IPS-NIHi7 (cell line): ENCODE results near the gene TUBA1A.
"Not testable (repeated sequence)": the region's sequence is repeated elsewhere in the genome, so short reads cannot be mapped to it uniquely, and the experiment has no call there.

ENCODE experiments used
- DNase-seq: peaks from one replicate; pipeline ENCODE4 v3.0.0; 2012; ENCODE audit warnings: mixed read lengths; ENCODE audit errors: extremely low spot score

The TUBA1A gene

DNA sequence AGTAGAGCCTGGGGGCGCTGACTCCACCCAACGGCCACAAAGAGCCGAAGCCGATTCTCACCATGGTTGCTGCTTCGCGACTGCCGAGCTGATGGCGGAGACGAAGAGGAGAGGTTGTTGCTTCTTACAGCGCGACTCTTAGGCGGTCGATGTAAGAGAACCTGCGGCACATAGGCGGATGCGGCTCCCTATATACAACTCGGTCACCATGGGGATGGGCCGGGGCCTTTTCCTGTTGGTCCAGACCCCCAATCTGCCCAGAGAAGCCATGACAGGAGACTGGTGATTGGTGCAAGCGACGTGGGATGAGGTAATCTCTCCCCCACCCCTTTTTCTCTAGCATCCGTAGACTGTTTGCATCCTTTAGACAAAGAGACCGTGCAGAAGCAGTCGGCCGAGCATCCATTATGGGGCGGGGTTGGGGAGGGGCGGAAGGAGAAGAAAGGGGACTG lies at the start of gene TUBA1A:
Gene TUBA1A (minus strand): TSS at position 165 of the 452 bp plus-strand sequence. CDS start 101 bp downstream, at position 64.
- peak; percentile 96 for DNase-seq

DNA sequence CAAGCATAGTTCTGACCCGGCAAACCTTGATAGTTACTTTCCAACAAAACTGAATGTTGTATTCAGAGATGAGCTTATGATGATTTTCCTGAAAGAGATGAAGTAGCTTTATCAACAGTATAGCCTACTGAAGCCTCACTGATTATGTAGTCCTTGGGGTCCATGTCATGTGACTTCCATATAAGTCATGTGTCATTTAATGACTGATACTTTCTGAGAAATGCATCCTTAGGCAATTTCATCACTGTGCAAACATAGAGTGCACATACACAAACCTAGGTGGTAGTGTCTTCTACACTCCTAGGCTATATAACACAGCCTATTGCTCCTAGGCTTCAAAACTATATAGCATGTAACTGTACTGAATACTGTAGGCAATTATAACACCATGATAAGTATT lies 47.5 kb upstream of the TUBA1A start:
- DNase-seq = no peak

DNA sequence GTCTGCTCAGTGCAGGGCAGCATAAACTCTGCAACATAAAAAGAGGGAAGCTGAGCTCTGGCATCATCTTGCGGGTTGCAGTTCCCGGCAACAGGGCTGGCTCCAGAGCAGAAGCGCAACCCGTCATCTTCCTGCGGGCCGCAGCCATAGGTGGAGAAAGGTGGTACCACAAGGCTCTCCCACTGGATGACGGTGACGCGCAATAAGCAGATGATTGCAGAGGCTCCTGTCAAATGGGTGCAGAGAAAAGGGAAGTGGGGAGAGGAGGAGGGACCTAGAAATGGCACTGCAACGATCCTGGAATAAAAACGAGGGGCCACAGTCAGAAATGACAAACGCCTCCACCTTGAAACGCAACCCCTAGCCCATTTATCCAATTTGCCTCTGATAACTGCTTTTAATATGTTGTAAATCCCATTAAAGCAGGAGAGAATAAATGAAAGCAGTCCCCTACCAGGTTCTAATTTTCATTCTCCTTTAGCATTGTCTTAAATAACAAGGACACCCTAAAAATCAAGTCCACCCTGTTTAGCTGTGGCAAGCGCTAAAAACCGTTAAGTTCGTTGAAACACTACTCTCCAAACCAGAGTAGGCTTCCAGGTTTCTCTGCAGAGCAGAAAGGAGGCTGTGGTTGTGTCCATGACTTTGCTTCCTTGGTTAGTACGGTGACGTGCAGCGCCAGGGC lies 45.1 kb upstream of the TUBA1A start:
- DNase-seq = no peak

DNA sequence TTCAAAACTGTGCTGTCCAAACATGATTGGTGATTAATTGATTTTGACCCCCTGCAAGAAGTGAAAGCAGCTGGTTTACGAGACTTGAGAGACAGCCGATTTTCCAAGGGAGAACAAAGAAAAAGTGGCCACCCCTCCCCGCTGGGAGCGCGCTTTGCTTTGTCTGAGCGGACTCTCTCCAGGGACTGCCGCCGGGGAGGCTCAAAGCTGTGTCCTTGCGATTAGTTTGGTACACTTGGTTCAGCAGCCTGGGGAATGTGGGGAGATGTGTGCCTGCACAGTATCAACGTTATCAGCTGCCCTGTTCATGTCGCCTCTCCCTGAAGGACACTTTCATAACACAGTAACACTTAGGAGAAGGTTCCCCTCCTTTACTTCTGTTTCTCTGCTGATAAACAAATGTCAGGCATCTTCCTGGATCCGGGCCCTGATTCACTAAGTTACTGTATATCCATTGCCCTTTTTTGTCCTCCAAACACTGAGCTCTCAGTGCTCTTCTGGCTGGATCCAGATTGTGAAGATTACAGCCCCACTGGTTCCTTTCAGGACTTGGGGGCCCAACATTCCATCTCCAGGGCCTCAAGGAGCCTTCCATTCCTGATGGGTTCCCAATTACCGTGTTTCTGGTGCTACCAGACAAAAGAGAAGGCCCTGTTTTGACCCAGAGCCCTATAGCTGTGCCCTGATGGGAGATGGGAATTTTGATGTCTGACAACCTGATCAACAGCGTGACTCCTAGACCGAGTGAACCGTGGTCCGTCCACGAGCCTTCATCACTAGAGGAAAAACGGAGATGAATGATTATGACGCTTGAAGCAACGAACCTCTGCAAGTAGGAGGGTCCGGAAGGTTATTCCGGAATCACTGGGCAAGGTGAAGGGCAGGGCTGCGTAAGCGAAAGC lies 44.3 kb upstream of the TUBA1A start:
- peak; percentile 47 for DNase-seq

DNA sequence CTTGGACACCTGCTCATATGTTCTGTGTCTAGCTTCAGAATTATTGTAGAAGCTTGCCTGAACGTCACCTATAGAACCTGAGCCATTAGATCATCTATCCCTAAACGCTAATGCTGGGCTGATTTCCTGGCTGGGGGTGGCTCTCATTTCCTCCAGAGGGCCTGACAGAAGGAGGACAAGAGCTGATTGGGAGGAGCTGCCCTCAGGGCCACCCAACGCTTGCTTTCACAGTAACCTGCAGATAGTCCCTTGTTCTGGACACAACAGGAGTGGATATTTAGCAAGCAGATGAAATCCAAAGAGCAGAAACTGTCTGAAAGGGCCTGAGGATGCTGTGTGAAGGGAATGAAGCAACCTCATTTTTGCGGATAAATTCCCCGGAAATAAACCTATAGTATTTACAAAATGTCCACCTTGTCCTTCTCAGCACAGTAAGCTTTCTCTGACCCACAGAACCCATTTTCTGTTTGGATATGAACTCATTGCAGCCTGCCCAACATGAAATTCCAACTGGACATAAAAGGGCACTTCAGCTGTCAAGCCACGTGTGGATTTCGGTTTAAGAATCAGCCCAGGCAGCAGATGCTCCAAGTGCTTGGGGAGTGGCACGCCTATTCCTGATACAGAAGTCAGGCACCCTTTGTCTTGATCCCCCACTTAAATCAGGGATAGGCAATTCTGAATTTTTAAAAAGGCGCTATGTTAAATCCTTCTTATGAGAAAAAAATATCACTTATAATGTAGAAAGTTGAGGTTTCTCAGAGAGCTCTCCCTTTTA lies 43.2 kb upstream of the TUBA1A start:
- no peak for DNase-seq

DNA sequence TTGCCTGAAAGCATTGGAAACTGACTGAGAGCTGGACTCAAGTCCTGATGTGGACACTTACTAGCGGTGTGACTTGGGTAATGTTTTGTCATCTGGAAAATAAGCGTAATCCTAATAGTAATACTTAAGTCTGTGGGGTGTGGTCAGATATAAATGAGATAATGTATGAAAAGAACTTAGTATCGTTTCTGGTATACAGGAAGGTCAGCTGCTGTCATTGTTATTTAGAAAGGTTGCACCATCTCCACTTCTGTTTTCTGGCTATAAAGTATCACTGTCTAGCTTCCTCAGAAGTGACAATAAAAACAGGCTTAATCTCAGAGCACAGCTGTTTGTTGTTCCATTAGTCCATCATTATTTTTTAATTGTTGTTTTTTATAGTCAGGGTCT lies 41.9 kb upstream of the TUBA1A start:
- DNase-seq = no peak

DNA sequence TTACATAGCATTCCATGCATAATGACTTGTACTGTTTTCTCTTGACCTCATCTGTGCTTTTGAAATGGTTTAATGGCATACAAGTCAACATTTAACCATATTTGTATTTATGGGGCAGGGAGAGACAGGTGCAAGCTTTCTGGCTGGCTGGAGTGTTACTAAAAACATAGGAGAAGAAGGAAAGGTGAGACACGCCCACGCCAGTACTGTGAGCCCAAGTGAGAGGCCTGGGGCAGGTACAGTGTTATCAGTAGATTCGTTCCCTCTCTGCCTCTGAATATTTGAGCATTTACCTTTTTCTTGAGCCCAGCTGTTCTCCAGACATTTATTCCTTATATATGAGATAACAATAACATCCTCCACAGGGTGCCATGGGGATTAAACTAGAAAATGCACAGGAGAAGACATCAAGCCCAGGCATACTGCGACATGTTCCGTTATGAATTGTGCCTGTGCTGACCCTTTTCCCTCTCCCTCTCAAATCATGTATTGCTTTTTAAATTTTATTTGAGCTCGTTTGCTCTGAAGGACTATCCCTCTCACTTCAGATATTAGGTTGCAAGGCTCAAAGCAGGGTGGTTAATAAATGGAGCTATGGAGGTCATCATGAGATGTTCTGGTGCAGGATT lies 41.4 kb upstream of the TUBA1A start:
- no peak for DNase-seq

DNA sequence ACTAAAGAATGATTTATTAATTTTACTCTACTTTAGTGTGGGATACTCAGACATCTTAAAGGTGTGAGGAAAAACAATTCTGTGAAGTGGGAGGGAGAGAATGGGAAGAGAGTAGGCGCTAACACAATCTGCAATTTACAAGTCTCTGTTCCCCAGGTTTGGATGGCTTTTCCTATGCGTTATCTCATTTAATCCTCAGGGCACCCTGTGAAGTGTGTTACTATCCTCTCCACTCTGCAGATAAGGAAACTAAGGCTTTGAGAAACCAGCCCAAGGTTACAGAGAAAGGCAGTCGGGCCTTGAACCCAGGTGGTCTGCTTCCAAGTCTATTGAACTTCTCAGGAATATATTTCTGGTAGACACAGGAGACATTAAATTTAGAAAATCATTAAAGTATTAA lies 39.8 kb upstream of the TUBA1A start:
- no peak for DNase-seq

DNA sequence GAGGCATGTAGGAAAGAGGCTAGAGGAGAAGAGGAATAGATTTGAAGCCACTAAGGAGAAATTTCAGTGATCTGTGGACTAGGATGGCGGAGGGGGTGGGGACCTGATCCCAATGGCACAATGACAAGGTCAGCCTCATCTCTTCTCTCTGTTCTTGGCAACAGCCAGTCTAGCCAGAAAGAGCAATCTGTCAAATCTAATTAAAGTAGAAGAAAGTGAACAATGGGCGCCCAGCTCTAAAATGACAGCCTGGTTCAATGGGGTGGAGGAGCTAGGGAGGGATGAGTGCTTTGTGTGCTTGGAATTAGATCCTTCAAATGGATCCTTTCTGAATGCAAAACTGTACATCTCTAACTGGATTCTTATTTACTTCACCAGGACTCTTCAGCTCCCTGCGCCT lies 38.8 kb upstream of the TUBA1A start:
- no peak for DNase-seq

DNA sequence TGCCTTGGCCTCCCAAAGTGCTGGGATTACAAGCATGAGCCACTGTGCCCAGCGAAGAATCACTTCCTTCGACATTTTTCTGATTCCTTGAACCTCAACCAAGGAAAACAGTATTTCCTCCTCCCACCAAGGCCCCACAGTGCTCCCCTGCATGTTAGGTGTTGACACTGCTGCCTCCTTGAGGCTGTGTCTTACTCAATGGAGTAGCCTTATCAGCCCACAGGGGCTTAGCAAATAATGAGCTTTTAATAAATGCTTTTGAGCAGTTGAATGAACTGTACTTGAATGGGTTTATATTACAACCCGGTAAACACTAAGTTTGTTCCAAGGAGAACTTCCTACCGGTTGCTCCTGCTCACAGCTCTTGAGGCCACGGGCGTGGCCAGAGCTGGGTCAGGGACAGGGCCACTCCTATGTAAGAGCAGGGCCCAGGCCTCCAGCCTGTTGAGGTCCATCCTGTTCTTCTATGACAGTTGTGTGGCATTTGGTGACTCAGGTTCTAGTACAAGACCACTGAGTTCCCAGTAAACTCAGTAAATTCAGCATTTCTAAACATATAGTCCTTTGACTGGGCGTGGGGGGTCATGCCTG lies 36.8 kb upstream of the TUBA1A start:
- no peak for DNase-seq

DNA sequence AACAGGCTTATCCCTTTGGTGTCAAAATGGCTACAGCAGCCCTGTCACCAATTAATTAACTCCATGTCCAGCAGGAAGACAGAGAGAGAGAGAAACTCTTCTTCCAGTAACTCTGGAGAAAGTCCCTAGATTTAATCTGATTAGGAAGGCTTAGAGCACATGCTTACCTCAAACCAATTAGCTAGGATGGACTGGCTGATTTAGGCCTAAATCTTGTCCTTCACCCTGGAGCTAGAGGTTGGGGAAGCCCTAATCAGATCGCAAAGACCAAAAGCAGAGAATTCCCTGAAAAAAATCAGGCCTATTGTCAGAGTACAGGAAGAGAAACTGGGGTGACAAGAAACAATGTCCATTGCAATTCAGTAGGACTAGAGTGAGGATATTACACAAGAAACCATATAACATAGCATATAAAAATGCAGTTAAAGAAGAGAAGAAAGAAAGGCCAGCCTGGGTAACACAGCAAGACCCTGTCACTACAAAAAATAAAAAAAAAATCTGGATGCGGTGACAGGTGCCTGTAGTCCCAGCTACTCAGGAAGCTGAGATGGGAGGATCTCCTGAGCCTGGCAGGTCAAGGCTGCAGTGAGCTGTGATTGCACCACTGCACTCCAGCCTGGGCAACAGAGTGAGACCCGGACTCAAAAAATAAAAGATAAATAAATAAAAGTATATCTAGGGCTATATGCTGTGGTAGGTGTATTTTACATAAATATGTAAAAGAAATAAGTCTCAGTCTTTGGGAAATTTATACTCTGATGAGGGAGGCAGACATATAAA lies 34.9 kb upstream of the TUBA1A start:
- DNase-seq = no peak

DNA sequence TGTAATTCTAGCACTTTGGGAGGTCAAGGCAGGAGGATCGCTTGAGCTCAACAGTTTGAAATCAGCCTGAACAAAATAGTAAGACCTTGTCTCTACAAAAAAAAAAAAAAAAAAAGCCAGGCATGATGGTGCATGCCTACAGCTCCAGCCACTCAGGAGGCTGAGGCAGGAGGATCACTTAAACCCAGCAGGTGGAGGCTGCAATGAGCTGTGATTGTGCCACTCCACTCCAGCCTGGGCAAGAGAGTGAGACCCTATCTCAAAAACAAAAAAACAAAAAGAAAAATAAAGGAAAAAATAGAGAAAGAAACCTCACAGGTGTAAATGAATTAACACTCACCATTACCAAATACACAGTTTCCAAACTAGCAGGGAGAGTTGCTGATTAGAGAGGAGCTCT lies 34.2 kb upstream of the TUBA1A start:
- DNase-seq = no peak

DNA sequence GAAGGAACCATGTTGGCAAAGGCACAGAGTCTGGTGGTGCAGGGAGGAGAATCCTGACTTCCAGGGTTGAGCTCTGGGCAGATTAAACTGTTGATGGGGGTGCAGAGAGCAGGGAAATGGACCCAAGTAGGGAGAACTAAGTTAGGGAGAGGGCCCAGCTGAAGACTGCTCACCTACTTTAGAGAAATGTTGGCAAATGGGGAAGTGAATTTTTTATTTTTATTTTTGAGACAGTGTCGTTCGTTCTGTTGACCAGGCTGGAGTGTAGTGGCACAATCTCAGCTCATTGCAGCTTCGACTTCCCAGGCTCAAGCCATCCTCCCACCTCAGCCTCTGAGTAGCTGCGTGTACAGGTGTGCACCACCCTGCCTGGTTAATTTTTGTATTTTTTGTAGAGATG lies 32.1 kb upstream of the TUBA1A start:
- DNase-seq = no peak

DNA sequence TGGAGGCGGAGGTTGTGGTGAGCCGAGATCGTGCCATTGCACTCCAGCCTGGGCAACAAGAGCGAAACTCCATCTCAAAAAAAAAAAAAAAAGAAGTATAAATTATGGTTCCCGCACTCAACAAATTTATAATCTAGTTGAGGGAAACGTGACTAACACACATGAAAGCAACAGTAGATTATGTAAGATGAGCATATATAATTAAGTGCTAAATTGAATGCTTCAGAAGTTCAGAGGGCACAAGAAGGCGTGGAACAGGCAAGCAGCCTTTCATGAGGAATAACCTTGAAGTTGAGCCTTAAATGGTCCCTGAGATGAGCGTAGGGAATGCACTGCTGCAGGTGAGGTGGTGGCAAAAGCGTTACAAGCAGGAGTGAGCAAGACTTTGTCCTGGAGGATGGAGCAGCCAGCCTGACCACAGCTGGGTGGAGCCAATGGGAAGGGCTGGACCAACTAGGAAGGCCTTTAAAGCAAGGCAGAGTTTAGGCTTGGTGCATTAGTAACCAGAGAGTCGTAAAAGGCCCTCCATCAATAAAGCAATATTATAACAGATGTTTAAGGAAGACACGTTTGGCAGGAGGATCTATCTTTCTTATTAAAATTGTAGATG lies 30.6 kb upstream of the TUBA1A start:
- no peak for DNase-seq

DNA sequence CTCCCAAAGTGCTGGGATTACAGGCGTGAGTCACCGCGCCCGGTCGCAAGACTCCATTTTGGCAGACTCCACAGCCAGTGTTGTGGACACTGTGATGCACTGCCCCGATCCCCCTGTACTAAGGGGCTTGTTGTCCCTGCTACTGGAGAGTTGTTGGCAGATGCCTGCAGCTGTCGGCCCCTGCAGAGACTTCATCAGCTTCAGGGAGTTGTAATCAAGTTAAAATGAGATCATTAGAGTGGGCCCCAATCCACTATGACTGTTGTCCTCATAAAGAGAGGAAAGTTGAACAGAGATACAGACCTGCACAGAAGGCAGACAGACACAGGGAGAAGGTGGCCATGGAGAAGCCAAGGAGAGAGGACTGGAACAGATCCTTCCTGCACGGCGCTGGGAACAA lies 23.7 kb upstream of the TUBA1A start:
- DNase-seq = no peak

DNA sequence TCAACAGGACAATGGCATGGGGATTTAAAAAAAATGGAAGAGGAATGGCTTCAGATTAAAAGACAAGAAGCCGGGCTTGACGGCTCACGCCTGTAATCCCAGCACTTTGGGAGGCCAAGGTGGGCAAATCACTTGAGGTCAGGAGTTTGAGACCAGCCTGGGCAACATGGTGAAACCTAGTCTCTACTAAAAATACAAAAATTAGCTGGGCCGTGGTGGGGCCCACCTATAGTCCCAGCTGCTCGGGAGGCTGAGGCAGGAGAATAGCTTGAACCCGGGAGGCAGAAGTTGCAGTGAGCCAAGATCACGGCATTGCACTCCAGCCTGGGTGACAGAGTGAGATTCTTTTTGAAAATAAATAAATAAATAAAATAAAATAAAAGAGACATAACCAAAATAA lies 21.8 kb upstream of the TUBA1A start:
- DNase-seq = not testable (repeated sequence)

DNA sequence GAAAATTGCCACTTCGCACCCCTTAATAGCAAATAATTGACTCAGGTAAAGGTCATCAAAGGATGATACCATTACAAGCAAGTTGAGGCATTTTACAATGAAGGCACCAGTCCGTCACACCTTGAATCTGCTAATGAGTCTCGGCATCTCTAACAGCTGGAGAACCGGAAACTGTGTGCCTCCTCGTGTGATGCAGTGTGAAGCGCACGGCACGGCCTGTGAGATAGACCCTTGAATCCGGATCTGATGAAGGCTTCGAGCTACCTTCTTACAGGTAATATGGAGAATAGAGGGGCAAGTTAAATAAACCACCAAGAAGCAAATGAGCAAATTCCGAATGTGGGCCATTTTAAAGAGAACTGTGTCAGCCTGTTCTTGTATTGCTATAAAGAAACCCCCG lies 19.8 kb upstream of the TUBA1A start:
- DNase-seq = no peak

DNA sequence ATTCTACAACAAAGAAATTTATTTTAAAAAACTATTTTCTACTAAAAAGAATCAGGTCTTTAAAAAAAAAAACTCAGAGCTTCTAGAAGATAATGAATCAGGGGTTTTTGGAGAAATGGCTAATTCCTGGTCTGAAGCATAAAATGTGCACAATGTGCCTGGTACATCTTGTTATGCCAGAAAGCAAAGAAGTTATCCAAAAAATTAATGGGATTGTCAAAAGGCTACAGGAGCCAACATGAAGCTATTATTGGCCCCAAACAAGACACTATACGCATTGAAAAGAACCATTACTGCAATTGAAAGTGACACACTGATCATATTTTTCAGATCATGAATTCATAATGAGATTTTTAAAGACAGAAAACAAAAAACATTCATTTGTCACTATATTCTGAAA lies 19.3 kb upstream of the TUBA1A start:
- no peak for DNase-seq

DNA sequence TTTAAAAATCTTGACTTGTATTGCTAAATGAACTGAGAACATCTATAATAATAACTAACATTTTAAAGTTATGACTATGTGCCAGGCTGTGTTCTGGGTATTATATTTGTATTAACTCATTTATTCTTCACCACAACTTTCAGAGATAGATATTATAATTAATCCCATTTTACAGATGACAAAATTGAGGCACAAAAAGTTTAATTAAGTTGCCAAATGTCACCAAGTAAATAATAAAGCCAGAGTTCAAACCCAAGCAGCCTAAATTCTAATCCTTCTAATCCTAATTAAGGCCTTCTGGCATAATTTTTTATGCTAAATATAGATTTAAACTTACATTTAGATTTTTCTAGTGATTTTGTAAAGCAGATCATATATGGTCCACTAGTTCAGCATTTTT lies 17.5 kb upstream of the TUBA1A start:
- no peak for DNase-seq

DNA sequence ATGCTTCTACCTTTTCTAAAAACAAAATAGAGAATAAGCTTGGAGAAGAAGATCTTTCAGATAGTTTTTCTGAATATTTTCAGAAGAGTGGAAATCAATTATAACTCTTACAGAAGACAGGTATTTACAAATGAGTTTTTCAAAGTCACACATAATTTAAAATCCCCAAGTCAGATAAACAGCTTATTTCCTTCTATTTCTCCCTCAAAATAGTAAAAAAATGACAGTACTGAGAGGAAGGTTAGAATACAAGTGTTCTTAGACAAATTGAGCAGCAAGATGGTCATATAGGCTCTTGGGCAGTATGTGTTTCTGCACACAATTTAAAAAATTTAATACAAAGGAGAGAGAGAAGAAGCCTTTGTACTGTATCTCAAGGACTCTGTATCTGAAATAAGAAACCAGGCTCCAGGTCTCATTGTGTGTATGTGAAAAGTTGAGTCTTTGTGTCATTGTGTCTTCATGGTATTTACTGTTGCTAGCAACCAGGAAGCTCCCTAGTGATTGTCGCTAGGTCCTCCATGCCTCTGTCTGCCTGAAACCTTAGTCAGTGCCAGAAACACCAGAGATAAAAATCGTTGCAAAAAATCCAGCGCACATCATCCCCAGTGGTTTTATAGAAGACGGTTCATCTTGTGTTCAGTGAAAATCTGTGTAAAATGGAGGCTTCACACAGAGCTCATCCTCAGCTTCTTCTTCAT lies 12.9 kb upstream of the TUBA1A start:
- DNase-seq = peak; percentile 24
